ENCODE data around the gene POLN. TPM values are rescaled to one million over a fixed set of nuclear protein-coding genes. Genes with fewer than 3 reads are reported as not detected.
"Not testable (repeated sequence)": the region's sequence is repeated elsewhere in the genome, so short reads cannot be mapped to it uniquely, and the experiment has no call there.

The POLN gene
- total RNA-seq, 2 experiments from 2014 or later: 1.2 to 2.2 TPM

DNA sequence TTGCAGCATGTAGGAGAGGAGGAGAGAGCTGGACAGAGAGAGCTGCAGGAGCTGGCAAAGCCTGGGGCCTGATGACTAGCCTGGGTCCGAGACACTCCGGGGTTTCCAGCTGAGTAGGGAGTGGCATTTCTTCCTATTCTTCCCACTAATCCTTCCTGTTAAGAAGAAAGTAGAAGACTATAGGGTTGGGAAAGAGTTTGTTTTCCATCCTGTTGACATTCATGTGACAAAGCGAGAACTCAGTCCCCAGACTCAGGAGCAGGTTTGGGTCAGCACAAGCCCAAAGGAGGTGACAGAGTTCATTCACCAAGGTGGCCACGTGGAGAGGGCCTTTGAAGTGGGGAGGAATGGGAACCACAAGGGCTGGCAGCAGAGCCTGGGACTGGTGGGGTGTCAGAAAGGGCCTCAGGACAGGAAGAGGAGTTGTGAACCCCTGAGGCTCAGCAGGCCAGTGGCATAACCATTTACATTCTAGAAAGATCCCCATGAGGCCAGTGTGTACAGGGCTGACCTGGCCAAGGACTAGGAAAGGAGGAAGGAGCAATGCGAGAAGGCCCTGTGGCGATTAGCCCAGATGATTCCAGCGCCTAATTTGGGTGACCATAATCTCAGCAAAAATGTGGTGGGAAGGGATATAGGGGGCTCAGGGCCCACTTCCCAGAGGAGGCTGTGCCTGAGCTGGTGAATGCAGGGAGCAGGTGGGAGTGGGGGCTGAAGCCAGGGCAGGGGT lies 3.3 kb upstream of the POLN start:
- POLR2A ChIA-PET: interaction anchor here (0.5 to 1.6 kb wide), 2 partner anchors 17 to 36 kb away, joined by 4 to 9 read pairs; partner anchors contain the start of gene MXD4
- CTCF ChIA-PET: interaction anchor here (0.8 kb wide), 1 partner anchor 40 kb away, joined by 3 read pairs; no protein-coding TSS in a partner anchor

GRCh38 chr4:2243681-2244380 lies 1.9 kb upstream of the POLN start:
- POLR2A ChIA-PET: no interaction called here
- CTCF ChIA-PET: no interaction called here

GRCh38 chr4:2241003-2241402 lies 918 bp downstream of the POLN start:
- ChIA-PET POLR2A (interaction anchor here (1.3 to 2.4 kb wide), 2 partner anchors 21 to 175 kb away, joined by 4 to 13 read pairs; partner anchors contain the start of gene MXD4), CTCF (interaction anchor here (1.3 to 2.4 kb wide), 2 partner anchors 21 to 172 kb away, joined by 3 to 9 read pairs; no protein-coding TSS in a partner anchor)

DNA sequence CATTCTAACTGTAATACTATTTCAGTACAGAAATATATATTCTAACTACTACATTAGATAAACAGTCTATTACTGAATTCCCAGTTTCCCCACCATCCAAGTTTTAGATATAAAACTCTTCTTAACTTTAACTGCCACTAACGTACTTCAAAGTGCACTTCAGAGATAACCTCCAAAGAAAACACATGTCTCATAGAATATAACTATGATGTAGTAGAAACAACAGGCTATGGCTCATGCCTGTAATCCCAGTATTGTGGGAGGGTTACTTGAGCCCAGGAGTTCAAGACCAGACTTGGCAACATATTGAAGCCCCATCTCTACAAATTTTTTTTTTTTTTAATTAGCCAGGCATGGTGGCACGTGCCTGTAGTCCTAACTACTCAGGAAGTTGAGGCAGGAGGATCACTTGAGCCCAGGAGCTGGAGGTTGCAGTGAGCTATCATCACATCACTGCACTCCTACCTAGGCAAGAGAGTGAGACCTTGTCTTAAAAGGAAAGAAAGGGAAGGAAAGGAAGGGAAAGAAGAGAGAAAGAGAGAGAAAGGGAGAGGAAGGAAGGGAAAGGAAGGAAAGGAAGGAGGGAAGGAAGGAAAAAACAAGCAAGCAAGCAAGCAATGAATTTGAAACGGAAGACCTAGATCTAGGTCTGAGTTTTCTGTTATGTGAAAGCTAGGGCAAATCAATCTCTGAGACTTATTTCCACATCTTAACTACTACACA lies 4.8 kb downstream of the POLN start:
- ChIA-PET CTCF (no interaction called here), POLR2A (no interaction called here)

DNA sequence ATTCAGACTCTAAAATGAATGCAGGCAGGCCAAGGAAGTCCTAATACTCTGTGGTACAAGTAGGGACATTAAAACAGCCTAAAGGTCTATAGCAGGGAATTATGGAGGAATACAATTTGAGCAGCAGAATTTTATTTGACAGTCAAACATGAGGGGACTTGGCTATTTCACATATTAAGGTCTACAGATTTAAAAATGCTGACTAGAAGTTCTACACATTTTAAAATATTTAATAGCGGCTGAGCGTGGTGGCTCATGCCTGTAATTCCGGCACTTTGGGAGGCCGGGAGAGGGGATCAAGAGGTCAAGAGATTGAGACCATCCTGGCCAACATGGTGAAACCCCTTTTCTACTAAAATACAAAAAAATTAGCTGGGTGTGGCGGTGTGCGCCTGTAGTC lies 10.8 kb downstream of the POLN start:
- CTCF ChIA-PET: interaction anchor here (0.6 kb wide), 1 partner anchor 291 kb away, joined by 3 read pairs; no protein-coding TSS in a partner anchor
- POLR2A ChIA-PET: interaction anchor here (0.9 kb wide), 1 partner anchor 183 kb away, joined by 3 read pairs; no protein-coding TSS in a partner anchor

- ChIA-PET POLR2A (no interaction called here), CTCF (no interaction called here)
These were observed 15.7 kb downstream of the POLN start for GRCh38 chr4:2226261-2226660.

- CTCF ChIA-PET: interaction anchor here (0.7 kb wide), 1 partner anchor 219 kb away, joined by 3 read pairs; no protein-coding TSS in a partner anchor
- POLR2A ChIA-PET: no interaction called here
These were observed 19.1 kb downstream of the POLN start for GRCh38 chr4:2222838-2223237.

DNA sequence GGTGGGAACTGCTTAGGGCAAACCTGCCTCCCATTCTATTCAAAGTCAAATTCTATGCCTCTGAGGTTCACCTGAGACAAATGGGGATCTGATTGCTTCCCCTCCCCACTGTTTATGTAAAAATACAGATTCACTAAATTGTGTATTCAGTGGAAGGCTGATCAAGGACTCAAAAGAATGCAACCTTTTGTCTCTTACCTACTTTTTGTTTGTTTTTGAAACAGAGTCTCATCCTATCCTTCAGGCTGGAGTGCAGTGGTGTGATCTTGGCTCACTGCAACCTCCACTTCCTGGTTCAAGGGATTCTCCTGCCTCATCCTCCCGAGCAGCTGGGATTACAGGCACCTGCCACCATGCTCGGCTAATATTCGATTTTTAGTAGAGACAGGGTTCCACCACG lies 20.5 kb downstream of the POLN start:
- ChIA-PET CTCF (interaction anchor here (1.8 to 1.9 kb wide), 2 partner anchors 220 to 241 kb away, joined by 5 to 10 read pairs; no protein-coding TSS in a partner anchor), POLR2A (interaction anchor here (0.6 kb wide), 1 partner anchor 302 kb away, joined by 3 read pairs; no protein-coding TSS in a partner anchor)

- ChIA-PET POLR2A (no interaction called here), CTCF (interaction anchor here (0.6 to 1.9 kb wide), 15 partner anchors 13 to 243 kb away, joined by 3 to 10 read pairs (median 3); partner anchors contain the start of genes CFAP99, HAUS3 and POLN)
These were observed 21.8 kb downstream of the POLN start for GRCh38 chr4:2220016-2220630.

DNA sequence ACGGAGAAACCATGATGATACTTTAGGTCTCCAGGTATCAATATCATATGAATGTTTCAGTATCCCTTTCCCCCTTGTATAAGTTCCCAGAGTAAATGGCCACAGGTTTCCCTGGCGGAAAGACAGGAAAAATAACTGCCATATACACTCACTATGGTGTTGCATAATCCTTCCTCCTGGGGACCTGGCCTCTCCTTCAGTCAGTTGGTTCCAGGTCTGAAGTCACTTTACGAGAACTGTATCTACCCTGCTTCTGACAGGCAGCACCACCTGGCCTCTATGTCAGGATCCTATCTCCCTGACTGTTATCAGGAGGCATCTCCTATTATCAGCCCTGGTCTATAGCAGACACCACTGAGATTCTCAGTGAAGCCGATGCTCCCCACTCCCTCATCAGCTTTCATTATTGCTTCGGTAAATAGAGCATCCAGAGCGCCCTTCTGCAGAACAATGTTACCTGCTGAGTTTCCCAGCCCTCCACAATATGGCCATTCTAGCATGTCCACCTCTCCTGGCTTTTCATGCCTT lies 22.6 kb downstream of the POLN start:
- ChIA-PET CTCF (interaction anchor here (0.6 to 1.9 kb wide), 14 partner anchors 14 to 243 kb away, joined by 3 to 10 read pairs (median 4); partner anchors contain the start of genes CFAP99, HAUS3 and POLN), POLR2A (no interaction called here)

DNA sequence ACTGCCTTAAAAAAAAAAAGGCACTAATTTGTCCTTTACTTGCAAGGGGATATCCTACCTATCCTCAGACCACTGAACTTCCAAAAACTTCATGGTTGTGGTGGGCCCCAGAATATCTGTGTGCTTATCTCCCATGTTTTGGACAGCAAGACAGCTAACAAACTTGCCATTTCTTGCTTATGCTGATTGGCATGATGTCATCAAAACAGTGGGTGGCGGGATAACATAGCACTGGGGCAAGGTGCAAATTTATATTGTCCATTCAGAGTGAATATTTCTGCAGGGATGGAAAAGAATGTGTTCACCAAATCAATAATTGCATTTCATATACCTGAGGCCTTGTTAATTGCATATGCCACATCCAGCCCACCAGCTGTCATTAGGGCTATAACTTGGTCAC lies 23.5 kb downstream of the POLN start:
- ChIA-PET CTCF (interaction anchor here (1.9 kb wide), 1 partner anchor 203 kb away, joined by 4 read pairs; no protein-coding TSS in a partner anchor), POLR2A (no interaction called here)

DNA sequence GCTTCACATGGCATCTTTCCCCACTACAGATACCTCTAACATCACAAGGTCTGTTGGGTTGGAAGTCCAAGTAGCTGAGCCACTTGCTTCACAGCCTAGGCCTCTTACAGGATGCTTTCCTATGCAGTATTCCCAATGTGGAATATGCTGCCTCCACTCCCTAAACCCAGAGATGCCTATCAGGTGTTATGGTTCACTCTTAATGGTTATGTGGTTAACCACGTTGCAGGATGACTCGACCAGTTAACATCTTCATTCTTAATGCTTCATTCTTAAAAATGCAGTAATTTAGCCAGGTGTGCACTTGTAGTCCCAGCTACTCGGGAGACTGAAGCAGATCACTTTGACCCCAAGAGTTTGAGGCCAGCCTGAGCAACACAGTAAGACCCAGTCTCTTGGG lies 24.2 kb downstream of the POLN start:
- ChIA-PET CTCF (interaction anchor here (1.3 to 1.9 kb wide), 2 partner anchors 203 to 417 kb away, joined by 3 to 4 read pairs; no protein-coding TSS in a partner anchor), POLR2A (no interaction called here)

- CTCF ChIA-PET: no interaction called here
- POLR2A ChIA-PET: no interaction called here
These were observed 29.1 kb downstream of the POLN start for GRCh38 chr4:2212831-2213230.

- POLR2A ChIA-PET: not testable (repeated sequence)
- CTCF ChIA-PET: interaction anchor here (0.7 kb wide), 1 partner anchor 25 kb away, joined by 5 read pairs; no protein-coding TSS in a partner anchor
These were observed 39.1 kb downstream of the POLN start for GRCh38 chr4:2202789-2203188.

GRCh38 chr4:2194496-2194895 lies 47.4 kb downstream of the POLN start:
- ChIA-PET POLR2A (no interaction called here), CTCF (interaction anchor here (0.6 to 1.2 kb wide), 2 partner anchors 22 to 25 kb away, joined by 3 read pairs; no protein-coding TSS in a partner anchor)

GRCh38 chr4:2193326-2193725 lies 48.6 kb downstream of the POLN start:
- POLR2A ChIA-PET: no interaction called here
- CTCF ChIA-PET: no interaction called here

DNA sequence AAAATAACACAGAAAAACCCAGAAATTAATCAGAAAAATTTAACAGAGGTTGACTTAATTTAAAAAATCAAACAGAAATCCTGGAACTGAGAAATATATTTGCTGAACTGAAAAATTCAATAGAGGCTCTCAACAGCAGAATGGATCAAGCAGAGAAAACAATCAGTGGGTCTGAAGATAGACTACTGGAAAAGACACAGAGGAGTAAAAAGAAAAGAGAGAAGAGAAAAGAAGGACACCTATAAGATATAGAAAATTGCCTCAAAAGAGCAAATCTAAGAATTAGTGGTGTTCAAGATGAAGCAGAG lies 55.1 kb downstream of the POLN start:
- ChIA-PET CTCF (no interaction called here), POLR2A (no interaction called here)

GRCh38 chr4:2186133-2186864 lies 55.6 kb downstream of the POLN start:
- POLR2A ChIA-PET: no interaction called here
- CTCF ChIA-PET: no interaction called here
